Activated B cell treated with CpG ODN at 0.5 μM for 24 hours (primary cell): Measurements from ENCODE around the gene MYADM. TPM values are rescaled to one million over a fixed set of nuclear protein-coding genes. Genes with fewer than 3 reads are reported as not detected.

Source experiments
- ATAC-seq: fragments of 200-7000 bp; cut with Tn5 transposase; one replicate; pipeline ENCODE4 v1.10.0; 2021; ENCODE audit warnings: low read depth, mild to moderate bottlenecking, moderate library complexity
- CTCF ChIA-PET: fragments of 350-600 bp; sonication (Branson Sonifier 250); formaldehyde crosslinking; loops from one replicate; lab custom pipeline; 2021; ENCODE audit warnings: antibody characterized with exemption; lab: Charles Lee
- POLR2A ChIA-PET: fragments of 350-600 bp; sonication (Branson Sonifier 250); formaldehyde crosslinking; loops from one replicate; lab custom pipeline; 2021; ENCODE audit warnings: antibody characterized with exemption; lab: Charles Lee
- DNase-seq: peaks from one replicate; pipeline ENCODE4 v3.0.0; 2022
- H3K27ac Mint-ChIP-seq: one replicate; pipeline ENCODE4 v1.8.0; 2020; ENCODE audit warnings: mixed read lengths
- H3K27me3 Mint-ChIP-seq: one replicate; pipeline ENCODE4 v1.8.0; 2021; ENCODE audit warnings: mixed read lengths
- H3K36me3 Mint-ChIP-seq: one replicate; pipeline ENCODE4 v1.8.0; 2021; ENCODE audit warnings: low read depth, mixed read lengths
- H3K4me1 Mint-ChIP-seq: one replicate; pipeline ENCODE4 v1.8.0; 2021; ENCODE audit warnings: mixed read lengths
- H3K4me3 Mint-ChIP-seq: one replicate; pipeline ENCODE4 v1.8.0; 2020; ENCODE audit warnings: mild to moderate bottlenecking, mixed read lengths
- H3K9me3 Mint-ChIP-seq: one replicate; pipeline ENCODE4 v1.8.0; 2020; ENCODE audit warnings: mixed read lengths
- CTCF ChIP-seq: fragments of 200-600 bp; IDR thresholded peaks from one replicate; pipeline ENCODE4 v1.8.0; 2022; ENCODE audit warnings: antibody characterized with exemption, mild to moderate bottlenecking
- intact Hi-C: fragments of 100-400 bp; cut with micrococcal nuclease; formaldehyde crosslinking; loops from one replicate; pipeline ENCODE4 v1.15.1; 2024
- total RNA-seq: library from RNA; stranded (reverse); gene quantifications from 2 replicates; pipeline ENCODE4 v1.2.3, GENCODE V29; 2022

The MYADM gene
- total RNA-seq: 10.9 and 12.9 TPM in 2 replicates

GRCh38 chr19:53867225-53868090, at the start of gene MYADM:
TSS of gene MYADM (plus strand) at chr19:53867883. CDS start at chr19:53873530, 5,647 bp downstream.
- peak within 1 kb of the TSS; percentile 91 for H3K4me3 Mint-ChIP-seq
- H3K27ac Mint-ChIP-seq: peak within 1 kb of the TSS; percentile 93
- ChIA-PET CTCF (interaction anchor here (1.0 to 1.2 kb wide), 2 partner anchors 9 to 156 kb away, joined by 3 read pairs; no protein-coding TSS in a partner anchor), POLR2A (interaction anchor here (0.5 to 2.3 kb wide), 9 partner anchors 10 to 1641 kb away, joined by 3 to 10 read pairs (median 4); partner anchors contain the start of genes CNOT3, MBOAT7, PRPF31 and TFPT)
- H3K4me1 Mint-ChIP-seq: peaks cover 44% of the 10 kb centered on the region
- intact Hi-C loops: loop anchor here (1.0 to 5.0 kb wide), 8 partner anchors 12 to 1785 kb away; partner anchors contain the start of genes CNOT3, LENG8, NDUFA3 and OSCAR
- H3K36me3 Mint-ChIP-seq: peaks cover 2% of the 10 kb centered on the region
- peak; percentile 65 for ATAC-seq
- H3K9me3 Mint-ChIP-seq: no peaks in the 10 kb centered on the region
- peak; percentile 99 for DNase-seq
- TF ChIP-seq CTCF: no peak
- no peaks in the 10 kb centered on the region for H3K27me3 Mint-ChIP-seq

- no peak for ATAC-seq
- POLR2A ChIA-PET: no interaction called here
Measured at GRCh38 chr19:53818756-53819155, 48.9 kb upstream of the MYADM start.

GRCh38 chr19:53819861-53820260, 47.8 kb upstream of the MYADM start:
- ChIA-PET POLR2A (no interaction called here), CTCF (no interaction called here)
- Mint-ChIP-seq H3K27me3 (peaks cover 12% of the 10 kb centered on the region), H3K27ac (no peak overlapping the region), H3K4me1 (peaks cover 3% of the 10 kb centered on the region), H3K36me3 (no peaks in the 10 kb centered on the region), H3K4me3 (no peak overlapping the region), H3K9me3 (no peaks in the 10 kb centered on the region)
- no peak for ATAC-seq
- no peak for TF ChIP-seq CTCF
- DNase-seq: no peak
- intact Hi-C loops: no loop called here

More at GRCh38 chr19:53818756-53819155, 48.9 kb upstream of the MYADM start:
- no peaks in the 10 kb centered on the region for H3K4me1 Mint-ChIP-seq
- H3K9me3 Mint-ChIP-seq: no peaks in the 10 kb centered on the region
- no peak for TF ChIP-seq CTCF
- H3K27me3 Mint-ChIP-seq: peaks cover 2% of the 10 kb centered on the region
- H3K36me3 Mint-ChIP-seq: no peaks in the 10 kb centered on the region
- H3K4me3 Mint-ChIP-seq: no peak overlapping the region
- CTCF ChIA-PET: no interaction called here
- no peak overlapping the region for H3K27ac Mint-ChIP-seq
- intact Hi-C loops: no loop called here
- no peak for DNase-seq

GRCh38 chr19:53823380-53824120, 44.1 kb upstream of the MYADM start:
- H3K27ac Mint-ChIP-seq: no peak overlapping the region
- H3K4me3 Mint-ChIP-seq: no peak overlapping the region
- no peaks in the 10 kb centered on the region for H3K36me3 Mint-ChIP-seq
- TF ChIP-seq CTCF: no peak
- H3K27me3 Mint-ChIP-seq: peaks cover 16% of the 10 kb centered on the region
- CTCF ChIA-PET: no interaction called here
- POLR2A ChIA-PET: no interaction called here
- DNase-seq (no peak), ATAC-seq (no peak)
- peaks cover 3% of the 10 kb centered on the region for H3K4me1 Mint-ChIP-seq
- intact Hi-C loops: no loop called here
- H3K9me3 Mint-ChIP-seq: no peaks in the 10 kb centered on the region

- DNase-seq: no peak
- no peak within 1 kb of the TSS for H3K4me3 Mint-ChIP-seq
- no peaks in the 10 kb centered on the region for H3K36me3 Mint-ChIP-seq
- ChIA-PET CTCF (no interaction called here), POLR2A (no interaction called here)
- no peak for ATAC-seq
- no peak for TF ChIP-seq CTCF
- intact Hi-C loops: no loop called here
- H3K27ac Mint-ChIP-seq: no peak within 1 kb of the TSS
- peaks cover 3% of the 10 kb centered on the region for H3K4me1 Mint-ChIP-seq
- peaks cover 16% of the 10 kb centered on the region for H3K27me3 Mint-ChIP-seq
- no peaks in the 10 kb centered on the region for H3K9me3 Mint-ChIP-seq
Measured at GRCh38 chr19:53824134-53824611, 43.5 kb upstream of the MYADM start, which contains the start of gene NLRP12. TSS of gene NLRP12 (minus strand) at chr19:53824314. CDS start at chr19:53824174, 140 bp downstream.
